ENCODE data around the gene MARK4. TPM values are rescaled to one million over a fixed set of nuclear protein-coding genes. Genes with fewer than 3 reads are reported as not detected.

The MARK4 gene
- total RNA-seq, 1 donor from 2014 or later: 32.0 TPM

GRCh38 chr19:45340232-45340898 is 89.3 kb downstream of the MARK4 start, which contains the start of gene KLC3:
Gene KLC3, plus strand, starts transcription at chr19:45340750. Its CDS starts 4,792 bp downstream, at chr19:45345542.
- no peak for DNase-seq (ENCODE audit: low spot score)

- no peak for DNase-seq (ENCODE audit: low spot score)
Observed at GRCh38 chr19:45340899-45341453, 89.9 kb downstream of the MARK4 start.

GRCh38 chr19:45342911-45343310 is 91.8 kb downstream of the MARK4 start:
- DNase-seq (ENCODE audit: low spot score): no peak

- no peak for DNase-seq (ENCODE audit: low spot score)
Observed at GRCh38 chr19:45344621-45345505, 93.8 kb downstream of the MARK4 start.

GRCh38 chr19:45345506-45345860 is 94.4 kb downstream of the MARK4 start:
- no peak for DNase-seq (ENCODE audit: low spot score)

- no peak for DNase-seq (ENCODE audit: low spot score)
Observed at GRCh38 chr19:45346449-45346848, 95.4 kb downstream of the MARK4 start.

- DNase-seq (ENCODE audit: low spot score): no peak
Observed at GRCh38 chr19:45347570-45348366, 96.7 kb downstream of the MARK4 start.

- DNase-seq (ENCODE audit: low spot score): no peak
Observed at GRCh38 chr19:45348367-45349125, 97.5 kb downstream of the MARK4 start.

- DNase-seq (ENCODE audit: low spot score): no peak
Observed at GRCh38 chr19:45349126-45349415, 98.0 kb downstream of the MARK4 start.

- no peak for DNase-seq (ENCODE audit: low spot score)
Observed at GRCh38 chr19:45349430-45349941, 98.4 kb downstream of the MARK4 start.

GRCh38 chr19:45350477-45351058 is 99.5 kb downstream of the MARK4 start:
- DNase-seq (ENCODE audit: low spot score): no peak

- no peak for DNase-seq (ENCODE audit: low spot score)
Observed at GRCh38 chr19:45351401-45351952, 100.4 kb downstream of the MARK4 start.

GRCh38 chr19:45352062-45352461 is 101.0 kb downstream of the MARK4 start:
- DNase-seq (ENCODE audit: low spot score): no peak

- no peak for DNase-seq (ENCODE audit: low spot score)
Observed at GRCh38 chr19:45352471-45352870, 101.4 kb downstream of the MARK4 start.

GRCh38 chr19:45352914-45353796 is 102.1 kb downstream of the MARK4 start:
- DNase-seq (ENCODE audit: low spot score): no peak

- DNase-seq (ENCODE audit: low spot score): no peak
Observed at GRCh38 chr19:45354241-45354842, 103.3 kb downstream of the MARK4 start.

Measured in ureter (tissue), 1 donor.